Activated effector memory CD4-positive, alpha-beta T cell treated with anti-CD3 and anti-CD28 coated beads, Interleukin-2, amount 50 U/mL, for 16 hours (primary cell): ENCODE measurements around the gene SYT14.

ENCODE experiments used
- DNase-seq: peaks from one replicate; pipeline ENCODE4 v3.0.0-alpha.2; 2020

SYT14 gene

GRCh38 chr1:210214573-210215409 lies 276.8 kb downstream of the SYT14 start:
- DNase-seq = no peak

- no peak for DNase-seq
These were observed 279.5 kb downstream of the SYT14 start for GRCh38 chr1:210217482-210217881.

- DNase-seq = no peak
These were observed 280.0 kb downstream of the SYT14 start for GRCh38 chr1:210218047-210218446.
